CD4-positive, alpha-beta T cell (primary cell): ENCODE data around the gene IRS1. TPM values are rescaled to one million over a fixed set of nuclear protein-coding genes. Genes with fewer than 3 reads are reported as not detected.

Experiments used
- ATAC-seq: fragments of 200-7000 bp; cut with Tn5 transposase; one replicate; pipeline ENCODE4 v1.10.0; 2022; ENCODE audit warnings: mild to moderate bottlenecking; ENCODE audit not compliant: poor library complexity
- CTCF ChIA-PET: fragments of 350-600 bp; sonication (Branson Sonifier 250); formaldehyde crosslinking; loops from one replicate; lab custom pipeline; 2021; ENCODE audit warnings: antibody characterized with exemption, inconsistent platforms; lab: Charles Lee
- POLR2A ChIA-PET: fragments of 350-600 bp; sonication (Branson Sonifier 250); formaldehyde crosslinking; loops from one replicate; lab custom pipeline; 2021; ENCODE audit warnings: antibody characterized with exemption, inconsistent platforms; lab: Charles Lee
- DNase-seq, 14 experiments: peaks; one replicate each; pipeline ENCODE4 v3.0.0-alpha.2; 2013 to 2020; ENCODE audit warnings: mixed read lengths in 2 of 14
- H3K27ac ChIP-seq, 2 donors: one replicate each; pipeline versions ENCODE4 v1.5.1 to v1.7.0; 2013; ENCODE audit warnings: low read length in 2 of 2, low read depth in 1 of 2, mild to moderate bottlenecking in 1 of 2
- H3K27me3 ChIP-seq, 2 experiments: 1 replicate in 1 of 2; 2 replicates in 1 of 2; pipeline versions ENCODE4 v1.6.1 to v1.7.0; 2013; ENCODE audit warnings: low read length in 2 of 2, control low read depth in 1 of 2, mild to moderate bottlenecking in 1 of 2, moderate library complexity in 1 of 2; ENCODE audit not compliant: insufficient read depth in 2 of 2, control insufficient read depth in 1 of 2
- H3K36me3 ChIP-seq: one replicate; pipeline ENCODE4 v1.6.1; 2013; ENCODE audit warnings: low read length, control low read depth; ENCODE audit not compliant: insufficient read depth
- H3K4me1 ChIP-seq: one replicate; pipeline ENCODE4 v1.6.1; 2013; ENCODE audit warnings: low read length, control low read depth; ENCODE audit not compliant: insufficient read depth
- H3K4me3 ChIP-seq: one replicate; pipeline ENCODE4 v1.5.1; 2013; ENCODE audit warnings: mild to moderate bottlenecking, low read length, moderate library complexity
- H3K9me3 ChIP-seq, 2 experiments: 1 replicate in 1 of 2; 2 replicates in 1 of 2; pipeline versions ENCODE4 v1.6.1 to v1.7.0; 2013; ENCODE audit warnings: low read length in 2 of 2, mild to moderate bottlenecking in 2 of 2, control low read depth in 1 of 2, moderate library complexity in 1 of 2; ENCODE audit not compliant: control insufficient read depth in 1 of 2, insufficient read depth in 1 of 2
- H3K27ac Mint-ChIP-seq: one replicate; pipeline ENCODE4 v1.8.0; 2020; ENCODE audit warnings: mixed read lengths
- H3K27me3 Mint-ChIP-seq: one replicate; pipeline ENCODE4 v1.8.0; 2021; ENCODE audit warnings: mixed read lengths
- H3K36me3 Mint-ChIP-seq: one replicate; pipeline ENCODE4 v1.8.0; 2021; ENCODE audit warnings: low read depth, mixed read lengths
- H3K4me1 Mint-ChIP-seq: one replicate; pipeline ENCODE4 v1.8.0; 2021; ENCODE audit warnings: low read depth, mixed read lengths
- H3K4me3 Mint-ChIP-seq: one replicate; pipeline ENCODE4 v1.8.0; 2020; ENCODE audit warnings: mild to moderate bottlenecking, mixed read lengths
- H3K9me3 Mint-ChIP-seq: one replicate; pipeline ENCODE4 v1.8.0; 2020; ENCODE audit warnings: mixed read lengths
- CTCF ChIP-seq: fragments of 200-600 bp; IDR thresholded peaks from one replicate; pipeline ENCODE4 v1.8.0; 2022; ENCODE audit warnings: antibody characterized with exemption, mild to moderate bottlenecking
- intact Hi-C, 2 experiments: fragments of 100-400 bp; cut with DNase I in 1 of 2; cut with micrococcal nuclease in 1 of 2; formaldehyde crosslinking; loops; one replicate each; pipeline versions ENCODE4 v1.15.1 to v1.9.0; 2023 to 2025; cut with DNase I, micrococcal nuclease
- total RNA-seq, 174 experiments: library from RNA in 2 of 174; stranded (reverse) in 2 of 174; gene quantifications; one replicate each; pipeline ENCODE4 v1.2.3 and lab custom pipeline; 2021 to 2026

Gene IRS1
- total RNA-seq, 2 experiments from 2014 or later, result 2.9 TPM

GRCh38 chr2:226699321-226699720 lies 100.3 kb downstream of the IRS1 start:
- no peak for ATAC-seq
- H3K27me3 Mint-ChIP-seq, result no peaks in the 10 kb centered on the region
- H3K4me1 ChIP-seq, result no peaks in the 10 kb centered on the region
- ChIA-PET CTCF (no interaction called here), POLR2A (interaction anchor here (0.6 kb wide), 1 partner anchor 144 kb away, joined by 3 read pairs; no protein-coding TSS in a partner anchor)
- no peak overlapping the region for H3K27ac Mint-ChIP-seq
- no peak for TF ChIP-seq CTCF
- H3K27me3 ChIP-seq, result no peaks in the 10 kb centered on the region
- no peak overlapping the region for H3K4me3 ChIP-seq
- no peaks in the 10 kb centered on the region for H3K9me3 ChIP-seq
- H3K4me1 Mint-ChIP-seq, result no peaks in the 10 kb centered on the region
- H3K4me3 Mint-ChIP-seq, result no peak overlapping the region
- intact Hi-C loops, result no loop called here
- DNase-seq, result no peak
- no peak overlapping the region for H3K27ac ChIP-seq
- H3K36me3 Mint-ChIP-seq, result no peaks in the 10 kb centered on the region
- H3K36me3 ChIP-seq, result no peaks in the 10 kb centered on the region
- no peaks in the 10 kb centered on the region for H3K9me3 Mint-ChIP-seq

DNA sequence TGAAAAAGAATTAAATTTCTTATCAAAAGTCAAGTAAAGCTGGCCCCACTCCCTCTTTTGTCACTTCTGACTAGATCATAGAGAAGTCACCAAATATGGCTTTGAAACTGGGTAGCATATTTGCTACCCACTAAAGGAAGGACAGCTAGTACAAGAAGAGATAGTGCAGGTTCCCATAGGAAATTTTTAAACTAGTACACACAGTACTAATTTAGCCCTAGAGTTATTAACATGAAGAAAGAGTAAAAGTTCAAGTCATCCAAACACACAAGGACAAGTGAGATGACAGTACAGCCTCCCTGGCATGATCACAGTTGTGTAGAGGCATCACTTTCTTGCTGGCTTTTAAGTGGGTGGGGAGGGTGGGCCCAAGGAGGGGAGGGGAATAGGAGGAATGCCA lies 100.9 kb downstream of the IRS1 start:
- Mint-ChIP-seq H3K36me3 (no peaks in the 10 kb centered on the region), H3K4me3 (no peak overlapping the region), H3K4me1 (no peaks in the 10 kb centered on the region), H3K27ac (no peak overlapping the region), H3K9me3 (no peaks in the 10 kb centered on the region), H3K27me3 (no peaks in the 10 kb centered on the region)
- POLR2A ChIA-PET, result interaction anchor here (0.6 kb wide), 1 partner anchor 263 kb away, joined by 4 read pairs; no protein-coding TSS in a partner anchor
- Histone ChIP-seq H3K9me3 (no peaks in the 10 kb centered on the region), H3K27ac (no peak overlapping the region), H3K27me3 (no peaks in the 10 kb centered on the region), H3K4me3 (no peak overlapping the region), H3K4me1 (no peaks in the 10 kb centered on the region), H3K36me3 (no peaks in the 10 kb centered on the region)
- intact Hi-C loops, result no loop called here
- CTCF ChIA-PET, result no interaction called here
- no peak for ATAC-seq
- DNase-seq, result no peak
- TF ChIP-seq CTCF, result no peak

- peaks cover 3% of the 10 kb centered on the region in 2 experiments for H3K27me3 ChIP-seq
- Mint-ChIP-seq H3K9me3 (no peaks in the 10 kb centered on the region), H3K27ac (no peak overlapping the region), H3K36me3 (no peaks in the 10 kb centered on the region), H3K27me3 (peaks cover 27% of the 10 kb centered on the region), H3K4me3 (no peak overlapping the region), H3K4me1 (peaks cover 6% of the 10 kb centered on the region)
- DNase-seq (no peak), ATAC-seq (no peak)
- H3K4me3 ChIP-seq, result no peak overlapping the region
- ChIA-PET POLR2A (no interaction called here), CTCF (no interaction called here)
- no peaks in the 10 kb centered on the region for H3K4me1 ChIP-seq
- H3K27ac ChIP-seq, result no peak overlapping the region
- intact Hi-C loops, result no loop called here
- no peaks in the 10 kb centered on the region for H3K36me3 ChIP-seq
- no peak for TF ChIP-seq CTCF
- no peaks in the 10 kb centered on the region for H3K9me3 ChIP-seq
These were observed 104.9 kb downstream of the IRS1 start for GRCh38 chr2:226694586-226695284.
